IPS DF 19.7 (cell line): ENCODE data around the gene ZPBP2.
"Not testable (repeated sequence)": the region's sequence is repeated elsewhere in the genome, so short reads cannot be mapped to it uniquely, and the experiment has no call there.

Experiments
- DNase-seq: peaks from one replicate; pipeline ENCODE4 v3.0.0-alpha.2; 2013; ENCODE audit warnings: low read depth, low spot score

ZPBP2 gene

GRCh38 chr17:39867880-39868553, at the start of gene ZPBP2:
TSS of gene ZPBP2 (plus strand) at chr17:39868202. CDS start at chr17:39868355, 153 bp downstream.
- DNase-seq = no peak

- DNase-seq = no peak
Observed at GRCh38 chr17:39818358-39819000, 49.5 kb upstream of the ZPBP2 start.

- no peak for DNase-seq
Observed at GRCh38 chr17:39820541-39820940, 47.5 kb upstream of the ZPBP2 start.

GRCh38 chr17:39820987-39821386, 47.0 kb upstream of the ZPBP2 start:
- DNase-seq = no peak

- no peak for DNase-seq
Observed at GRCh38 chr17:39822051-39822451, 46.0 kb upstream of the ZPBP2 start.

GRCh38 chr17:39823407-39824054, 44.5 kb upstream of the ZPBP2 start:
- no peak for DNase-seq

GRCh38 chr17:39826334-39826733, 41.7 kb upstream of the ZPBP2 start:
- DNase-seq = no peak

GRCh38 chr17:39828443-39828842, 39.6 kb upstream of the ZPBP2 start:
- no peak for DNase-seq

GRCh38 chr17:39831588-39831987, 36.4 kb upstream of the ZPBP2 start:
- DNase-seq = no peak

- no peak for DNase-seq
Observed at GRCh38 chr17:39834017-39834416, 34.0 kb upstream of the ZPBP2 start.

GRCh38 chr17:39835038-39835786, 32.8 kb upstream of the ZPBP2 start:
- DNase-seq = peak; percentile 1

GRCh38 chr17:39836117-39836516, 31.9 kb upstream of the ZPBP2 start:
- no peak for DNase-seq

- DNase-seq = no peak
Observed at GRCh38 chr17:39838057-39838456, 29.9 kb upstream of the ZPBP2 start.

- no peak for DNase-seq
Observed at GRCh38 chr17:39838784-39839183, 29.2 kb upstream of the ZPBP2 start.

- DNase-seq = no peak
Observed at GRCh38 chr17:39841134-39841683, 26.8 kb upstream of the ZPBP2 start.

- no peak for DNase-seq
Observed at GRCh38 chr17:39845052-39845846, 22.8 kb upstream of the ZPBP2 start.

- no peak for DNase-seq
Observed at GRCh38 chr17:39846205-39846604, 21.8 kb upstream of the ZPBP2 start.

- DNase-seq = no peak
Observed at GRCh38 chr17:39848600-39848999, 19.4 kb upstream of the ZPBP2 start.

GRCh38 chr17:39850186-39850585, 17.8 kb upstream of the ZPBP2 start:
- DNase-seq = not testable (repeated sequence)

GRCh38 chr17:39852239-39852638, 15.8 kb upstream of the ZPBP2 start:
- DNase-seq = no peak

GRCh38 chr17:39854909-39855308, 13.1 kb upstream of the ZPBP2 start:
- DNase-seq = no peak
